Erythroblast (primary cell): ENCODE data around the gene TMEM150A.

ENCODE experiments used
- DNase-seq, 2 experiments: peaks; one replicate each; lab custom pipeline; 2025; lab: John Stamatoyannopoulos, UW
- GATA1 ChIP-seq: IDR thresholded peaks from 2 replicates; pipeline ENCODE4 v1.6.1; 2011; ENCODE audit warnings: low read depth, mild to moderate bottlenecking, control low read depth, low read length, moderate library complexity
- POLR2A ChIP-seq: IDR thresholded peaks from 2 replicates; pipeline ENCODE4 v1.6.1; 2011; ENCODE audit warnings: mild to moderate bottlenecking, low read length

The TMEM150A gene

DNA sequence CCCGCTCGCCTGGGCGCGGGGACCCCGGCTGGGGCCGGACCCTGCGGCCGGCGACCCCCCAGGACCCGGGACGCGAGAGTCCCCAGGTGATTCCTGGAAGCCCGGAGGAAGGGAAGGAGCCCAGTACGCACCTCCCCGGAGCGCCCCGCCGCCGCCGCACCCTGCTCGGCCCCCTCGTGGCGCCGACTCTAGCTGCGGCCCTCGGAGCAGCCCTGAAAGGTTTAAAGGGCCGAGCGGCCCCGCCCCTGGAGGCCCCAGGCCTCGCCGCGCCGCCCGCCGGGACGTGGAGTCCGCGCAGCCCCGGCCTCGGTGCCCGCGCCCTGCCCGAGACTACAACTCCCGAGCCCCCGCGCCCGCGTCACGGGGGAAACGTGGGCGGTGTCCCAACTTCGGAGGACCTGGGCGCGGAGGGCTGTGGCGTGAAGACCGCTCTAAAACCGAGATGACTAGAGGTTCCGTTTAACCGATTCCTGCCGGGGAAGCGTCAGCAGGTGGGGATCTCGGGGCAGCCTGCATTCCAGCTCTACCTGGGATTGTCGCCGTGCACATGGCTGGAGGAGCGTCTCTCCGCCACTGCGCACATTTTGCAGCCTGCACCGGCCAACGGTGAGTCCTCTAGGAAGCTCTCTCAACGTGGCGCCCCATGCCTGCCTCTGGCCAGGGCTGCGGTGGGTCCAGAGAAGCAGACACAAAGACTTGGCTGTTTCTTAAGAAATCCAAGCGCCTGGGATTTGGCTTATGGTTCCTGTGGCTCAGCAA, at the start of gene TMEM150A:
TMEM150A (minus strand) TSS at position 223 of the 759 bp plus-strand sequence. CDS start 750 bp downstream, outside the sequence.
- DNase-seq: peak; percentile 86 to 90
- TF ChIP-seq POLR2A (no peak), GATA1 (no peak)

- TF ChIP-seq GATA1: no peak
- TF ChIP-seq POLR2A: no peak
- DNase-seq: no peak
Observed at GRCh38 chr2:85652056-85652455, 49.6 kb upstream of the TMEM150A start.

- no peak for DNase-seq
- TF ChIP-seq POLR2A: no peak
- TF ChIP-seq GATA1: no peak
Observed at GRCh38 chr2:85651097-85651496, 48.6 kb upstream of the TMEM150A start.

DNA sequence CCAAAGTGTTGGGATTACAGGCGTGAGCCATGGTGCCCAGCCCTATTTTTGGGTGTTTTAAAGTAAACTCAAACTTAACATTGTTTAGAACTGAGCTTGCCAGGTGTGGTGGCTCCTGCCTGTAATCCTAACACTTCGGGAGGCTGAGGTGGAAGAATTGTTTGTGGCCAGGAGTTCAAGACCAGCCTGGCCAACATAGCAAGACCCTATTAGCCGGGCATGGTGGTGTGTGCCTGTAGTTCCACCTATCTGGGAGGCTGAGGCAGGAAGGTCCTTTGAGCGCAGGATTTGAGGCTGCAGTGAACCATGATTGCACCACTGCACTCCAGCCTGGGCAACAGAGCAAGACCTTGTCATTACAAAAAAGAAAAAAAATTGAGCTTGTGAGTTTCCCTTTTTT, 48.0 kb upstream of the TMEM150A start:
- no peak for DNase-seq
- TF ChIP-seq GATA1: no peak

- no peak for TF ChIP-seq GATA1
- TF ChIP-seq POLR2A: no peak
- DNase-seq: no peak
Observed at GRCh38 chr2:85649201-85650190, 47.0 kb upstream of the TMEM150A start.

DNA sequence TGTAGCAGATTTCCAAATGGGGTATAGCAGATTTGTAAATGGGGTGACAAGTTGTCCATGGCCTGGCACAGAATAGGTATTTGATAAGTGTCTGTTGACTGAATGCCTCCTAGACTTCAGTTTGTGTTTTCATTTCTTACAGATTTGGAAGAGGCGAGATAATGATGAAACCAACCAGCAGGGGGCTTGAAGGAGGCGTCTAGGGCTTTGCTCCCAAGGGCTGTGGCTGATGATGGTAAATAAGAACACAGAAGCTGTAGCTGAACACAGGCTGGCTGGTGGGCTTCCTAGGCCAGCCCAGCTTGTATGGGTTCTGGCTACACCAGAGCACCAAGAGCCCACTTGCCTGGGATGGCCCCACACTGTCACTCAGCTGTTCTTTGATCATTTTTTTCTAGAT, 46.1 kb upstream of the TMEM150A start:
- DNase-seq: peak; percentile 35 to 42

DNA sequence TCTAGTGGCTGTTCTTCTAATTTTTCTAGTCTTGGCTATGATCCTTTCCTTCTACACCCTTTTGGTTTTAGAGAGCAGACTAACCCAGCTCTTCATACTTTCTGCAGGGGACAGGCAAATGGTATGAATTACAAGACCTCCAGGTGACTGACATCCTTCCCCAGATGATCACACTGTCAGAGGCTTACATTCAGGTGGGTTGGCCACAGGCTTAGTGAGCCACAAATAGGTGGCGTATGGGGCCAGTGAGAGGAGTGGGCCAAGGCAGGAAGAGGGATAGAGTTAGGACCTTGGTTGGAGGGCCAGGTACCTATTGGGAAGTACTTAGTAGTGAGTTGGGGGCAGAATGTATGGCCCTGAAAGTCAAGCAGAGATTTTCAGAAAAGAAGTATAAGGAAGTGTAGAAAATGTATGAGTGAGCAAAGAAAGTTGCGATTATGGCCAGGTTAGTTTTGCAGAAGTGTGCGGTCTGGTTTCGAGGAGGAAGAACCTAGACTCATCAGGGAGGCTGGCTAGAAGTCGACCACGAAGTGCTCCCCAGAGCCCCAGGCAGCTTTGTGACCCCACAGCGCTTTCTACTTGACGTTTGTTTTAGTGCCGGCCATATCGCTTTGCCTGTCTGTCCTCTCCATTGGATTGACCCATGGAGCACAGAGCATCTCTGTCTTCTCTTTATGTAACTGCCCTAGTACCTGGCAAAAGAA, 45.5 kb upstream of the TMEM150A start:
- TF ChIP-seq POLR2A: no peak
- TF ChIP-seq GATA1: no peak
- DNase-seq: no peak

More for the DNA sequence above, 46.1 kb upstream of the TMEM150A start:
- TF ChIP-seq POLR2A: no peak
- no peak for TF ChIP-seq GATA1

DNA sequence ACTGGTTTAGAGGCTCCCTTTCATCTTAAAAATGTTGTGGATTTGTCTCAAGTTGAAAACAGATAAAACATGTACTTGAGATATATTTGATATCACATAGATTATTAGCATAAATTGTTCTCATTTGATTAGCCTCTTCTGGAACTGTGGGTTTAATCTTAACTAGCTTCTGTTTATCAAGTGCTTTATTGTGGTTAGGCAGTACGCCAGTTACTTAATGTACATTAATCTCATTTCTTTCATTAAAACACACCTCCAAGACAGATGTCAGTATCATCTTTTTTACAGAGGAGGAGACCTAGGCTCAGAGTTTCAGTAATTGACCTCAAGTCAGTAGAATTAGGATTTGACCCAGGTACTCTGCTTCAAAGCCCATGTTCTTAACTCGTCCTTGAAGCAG, 43.7 kb upstream of the TMEM150A start:
- DNase-seq: no peak
- TF ChIP-seq POLR2A (no peak), GATA1 (no peak)

DNA sequence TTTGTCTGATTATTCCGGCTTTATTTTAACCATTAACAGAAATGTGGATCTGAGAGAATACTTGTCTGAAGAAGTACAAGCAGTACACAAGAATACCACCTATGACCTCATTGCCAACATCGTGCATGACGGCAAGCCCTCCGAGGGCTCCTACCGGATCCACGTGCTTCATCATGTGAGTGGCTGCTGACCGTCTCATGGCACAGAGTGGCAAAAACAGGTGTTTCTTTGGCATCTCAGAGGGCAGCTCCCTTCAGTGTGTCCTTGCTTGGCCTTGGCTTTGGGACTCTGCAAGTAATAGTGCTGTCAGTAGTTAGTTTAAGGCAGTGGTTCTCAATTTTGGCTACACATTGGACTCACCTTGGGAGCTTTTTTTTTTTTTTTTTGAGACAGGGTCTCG, 42.4 kb upstream of the TMEM150A start:
- no peak for TF ChIP-seq GATA1
- TF ChIP-seq POLR2A: no peak
- no peak for DNase-seq

DNA sequence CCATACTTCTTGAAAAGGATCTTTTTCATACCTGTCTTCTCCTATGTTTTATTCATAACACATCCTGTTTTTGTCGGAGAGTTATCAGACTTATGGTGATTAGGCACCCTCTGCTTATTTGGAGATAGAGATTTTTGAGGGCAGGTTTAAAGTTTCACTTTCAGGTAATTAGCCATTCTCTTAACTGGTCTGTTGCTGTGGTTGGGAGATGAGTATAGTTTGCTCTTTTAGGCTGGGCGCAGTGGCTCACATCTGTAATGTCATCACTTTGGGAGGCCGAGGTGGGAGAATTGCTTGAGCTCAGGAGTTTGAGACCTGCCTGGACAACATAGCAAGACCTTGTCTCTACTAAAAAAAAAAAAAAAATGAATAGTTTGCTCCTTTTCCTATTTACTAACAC, 40.2 kb upstream of the TMEM150A start:
- DNase-seq: no peak

GRCh38 chr2:85635636-85636035, 33.1 kb upstream of the TMEM150A start:
- TF ChIP-seq GATA1 (no peak), POLR2A (no peak)
- DNase-seq: no peak

More for the DNA sequence above, 40.2 kb upstream of the TMEM150A start:
- TF ChIP-seq GATA1: no peak
- no peak for TF ChIP-seq POLR2A

GRCh38 chr2:85635011-85635410, 32.5 kb upstream of the TMEM150A start:
- TF ChIP-seq POLR2A: no peak
- TF ChIP-seq GATA1: no peak
- no peak for DNase-seq

DNA sequence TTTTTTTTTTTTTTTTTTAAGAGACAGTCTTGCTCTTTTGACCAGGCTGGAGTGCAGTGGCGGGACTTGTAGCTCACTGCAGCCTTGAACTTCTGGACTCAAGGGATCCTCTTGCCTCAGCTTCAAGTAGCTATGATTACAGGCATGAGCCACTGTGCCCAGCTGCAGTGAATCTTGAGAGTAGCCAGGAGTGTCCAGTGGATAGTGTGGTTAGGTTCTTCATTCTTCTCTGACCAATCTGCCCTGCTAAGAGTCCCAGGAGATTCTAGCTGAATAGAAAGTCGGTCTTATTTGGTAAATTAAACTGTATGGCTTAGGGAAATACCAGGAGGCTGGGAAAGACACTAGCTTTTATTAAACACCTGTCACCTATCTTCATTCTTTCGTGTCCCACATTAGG, 28.8 kb upstream of the TMEM150A start:
- TF ChIP-seq GATA1 (no peak), POLR2A (no peak)
- no peak for DNase-seq

GRCh38 chr2:85628658-85629057, 26.2 kb upstream of the TMEM150A start:
- TF ChIP-seq POLR2A (no peak), GATA1 (no peak)
- DNase-seq: no peak
